K562 (cell line): ENCODE data around the gene GABPB2. TPM values are rescaled to one million over a fixed set of nuclear protein-coding genes. Genes with fewer than 3 reads are reported as not detected.

Source experiments
- CBFA2T2 ChIP-seq: fragments of 450-650 bp; conservative IDR thresholded peaks from 2 replicates; pipeline ENCODE4 v1.6.1; 2017; ENCODE audit warnings: mild to moderate bottlenecking
- CLOCK ChIP-seq: fragments of 250-450 bp; sonication (Bioruptor Pico); IDR thresholded peaks from 2 replicates; pipeline ENCODE4 v1.4.0; 2020; ENCODE audit warnings: mild to moderate bottlenecking, moderate library complexity, borderline replicate concordance
- DIDO1 ChIP-seq: fragments of 450-650 bp; IDR thresholded peaks from 2 replicates; pipeline ENCODE4 v1.6.1; 2016; ENCODE audit warnings: low read depth, missing biosample characterization, missing genetic modification characterization
- ETV1 ChIP-seq: fragments of 450-650 bp; conservative IDR thresholded peaks from 2 replicates; pipeline ENCODE4 v1.6.1; 2016; ENCODE audit warnings: missing genetic modification characterization, control low read depth, low read depth, missing compliant biosample characterization
- GATA2 ChIP-seq: sonication (generic); formaldehyde crosslinking; IDR thresholded peaks from 2 replicates; pipeline ENCODE4 v1.4.0; 2020; ENCODE audit warnings: mild to moderate bottlenecking, missing genetic modification reagents
- HMGN3 ChIP-seq: IDR thresholded peaks from 2 replicates; pipeline ENCODE4 v1.6.1; 2011; ENCODE audit warnings: borderline replicate concordance, low read depth, mild to moderate bottlenecking, mixed read lengths, low read length; ENCODE audit not compliant: insufficient read length; ENCODE audit errors: extremely low read depth
- MAFF ChIP-seq: IDR thresholded peaks from 2 replicates; pipeline ENCODE4 v1.6.1; 2012; ENCODE audit warnings: low read length, improper control_type of control experiment
- MCM5 ChIP-seq: fragments of 450-650 bp; IDR thresholded peaks from 2 replicates; pipeline ENCODE4 v1.6.1; 2016; ENCODE audit warnings: low read depth
- NCOA4 ChIP-seq: fragments of 450-650 bp; IDR thresholded peaks from 2 replicates; pipeline ENCODE4 v1.6.1; 2018; ENCODE audit warnings: mild to moderate bottlenecking; ENCODE audit not compliant: partially characterized antibody
- NFE2 ChIP-seq: IDR thresholded peaks from 2 replicates; pipeline ENCODE4 v1.6.1; 2014; ENCODE audit warnings: antibody characterized with exemption, low read depth
- NFRKB ChIP-seq: fragments of 450-650 bp; IDR thresholded peaks from 2 replicates; pipeline ENCODE4 v1.6.1; 2016; ENCODE audit warnings: low read depth
- NR2C2 ChIP-seq, 2 experiments: fragments of 200-800 bp in 1 of 2; sonication (Bioruptor generic) in 1 of 2; sonication (generic) in 1 of 2; formaldehyde crosslinking in 1 of 2; IDR thresholded peaks; 2 replicates each; pipeline versions ENCODE4 v1.6.1 to v1.8.0; 2016 to 2022; ENCODE audit warnings: mild to moderate bottlenecking in 1 of 2, missing compliant biosample characterization in 1 of 2, missing genetic modification characterization in 1 of 2, missing genetic modification reagents in 1 of 2
- TCF15 ChIP-seq: fragments of 250-450 bp; sonication (Bioruptor Pico); IDR thresholded peaks from 2 replicates; pipeline ENCODE4 v1.8.0; 2022; ENCODE audit warnings: moderate library complexity, mild to moderate bottlenecking, inconsistent platforms
- ZMIZ1 ChIP-seq, 2 experiments: fragments of 150-350 bp in 1 of 2; IDR thresholded peaks; 2 replicates each; pipeline ENCODE4 v1.6.1; 2012 to 2016; ENCODE audit warnings: low read depth in 2 of 2, low read length in 2 of 2, mild to moderate bottlenecking in 1 of 2, moderate library complexity in 1 of 2
- ZNF282 ChIP-seq: sonication (generic); formaldehyde crosslinking; IDR thresholded peaks from 2 replicates; pipeline ENCODE4 v1.8.1; 2023; ENCODE audit warnings: missing genetic modification reagents
- ZNF436 ChIP-seq: fragments of 250-450, 450-650 bp; sonication (Bioruptor Pico); formaldehyde crosslinking; IDR thresholded peaks from 2 replicates; pipeline ENCODE4 v1.7.0; 2020; ENCODE audit warnings: mild to moderate bottlenecking
- ZNF444 ChIP-seq: fragments of 250-450 bp; sonication (Bioruptor Pico); IDR thresholded peaks from 2 replicates; pipeline ENCODE4 v1.4.0; 2020; ENCODE audit warnings: mild to moderate bottlenecking, moderate library complexity
- ZNF586 ChIP-seq: fragments of 450-650 bp; formaldehyde crosslinking; conservative IDR thresholded peaks from 2 replicates; pipeline ENCODE4 v1.4.0; 2020; ENCODE audit warnings: mild to moderate bottlenecking, moderate library complexity
- ZNF778 ChIP-seq: fragments of 450-650 bp; formaldehyde crosslinking; IDR thresholded peaks from 2 replicates; pipeline ENCODE4 v1.4.0; 2020; ENCODE audit warnings: mild to moderate bottlenecking, moderate library complexity
- ZNF830 ChIP-seq: fragments of 250-450 bp; sonication (Bioruptor Pico); IDR thresholded peaks from 2 replicates; pipeline ENCODE4 v1.5.0; 2021; ENCODE audit warnings: mild to moderate bottlenecking
- polyA plus RNA-seq, 8 experiments: library from polyadenylated mRNA; depleted of rRNA in 4 of 8; stranded (reverse) in 5 of 8; unstranded in 3 of 8; fragments of >200 nt; fragmentation: Nextera tagmentation in 2 of 8; fragmentation: Illumina TruSeq in 1 of 8; extraction: Ambion mirVana in 2 of 8; extraction: Trizol in 1 of 8; gene quantifications; 2 replicates each; pipeline versions ENCODE4 v1.2.1 to v1.2.3, GENCODE V29; 2011 to 2014; ENCODE audit warnings: inconsistent platforms in 1 of 8, missing spikeins in 1 of 8
- total RNA-seq, 7 experiments: library from RNA; depleted of rRNA in 6 of 7; stranded (reverse); fragments of >200 nt in 6 of 7; fragmentation: Illumina TruSeq in 2 of 7; extraction: Trizol in 2 of 7; gene quantifications; 2 replicates each; pipeline versions ENCODE4 v1.2.1 to v1.2.3, GENCODE V29; 2011 to 2021; ENCODE audit warnings: low replicate concordance in 1 of 7

The GABPB2 gene
- total and polyA plus RNA-seq, 9 of the 15 experiments (the other 6 are each of a cell fraction or from before 2014, with no cell fraction given): 2.2 to 13.3 (median 6.1) TPM

DNA sequence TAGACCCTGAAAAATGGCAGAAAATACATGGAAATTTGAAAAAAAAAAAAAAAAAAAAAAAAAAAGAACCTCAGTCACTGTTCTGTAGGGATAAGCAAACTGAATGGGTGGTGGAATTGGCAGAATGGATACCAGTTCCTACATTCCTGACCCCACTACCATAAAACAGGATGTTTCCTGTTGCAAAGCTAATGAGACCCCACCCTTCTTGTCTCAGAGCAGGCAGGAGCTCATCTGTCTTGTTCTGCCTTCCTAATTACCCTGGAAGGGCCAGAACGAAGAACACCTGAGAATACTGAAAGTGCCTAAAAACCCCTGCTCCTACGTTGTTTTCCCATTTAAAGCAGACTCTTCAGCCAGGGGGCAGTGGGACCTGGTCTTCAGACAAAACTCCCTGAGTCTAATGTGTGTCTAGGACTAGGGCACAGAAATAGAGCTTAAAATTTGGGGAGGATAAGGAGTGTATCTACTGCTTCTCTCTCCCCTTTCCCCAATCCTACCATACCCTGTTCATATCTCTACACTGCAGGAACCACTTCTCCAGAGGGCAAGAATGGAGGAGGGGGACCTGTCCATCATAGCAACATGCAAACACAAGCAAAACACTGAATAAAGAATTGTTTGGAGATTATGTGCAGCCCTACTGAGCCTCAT, 19.1 kb upstream of the GABPB2 start (continued):
- TF ChIP-seq MAFF (no peak), ZNF830 (CRISPR knock-in tag) (0 out of 2 replicates have a peak, but pooled peaks have one; percentile 33), ZNF778 (CRISPR knock-in tag) (no peak), CLOCK (CRISPR knock-in tag) (no peak), HMGN3 (no peak), DIDO1 (no peak), TCF15 (CRISPR knock-in tag) (no peak), GATA2 (CRISPR knock-in tag) (0 out of 2 replicates have a peak, but pooled peaks have one; percentile 37), ZMIZ1 (IDR thresholded peaks at IDR 0.05; ENCODE audit: low read depth in 2 of 2, low read length in 2 of 2) (peak in 1 of 2 experiments; percentile 56; a peak in 1 of 4 replicates), MCM5 (no peak), NFE2 (no peak), ZNF282 (CRISPR knock-in tag) (no peak), CBFA2T2 (peak; percentile 41; the same call in 1 of the 2 replicates), NFRKB (no peak), NCOA4 (no peak), NR2C2 (CRISPR knock-in tag; IDR thresholded peaks at IDR 0.05) (no peak), NR2C2 (tag; IDR thresholded peaks at IDR 0.05) (no peak), ZNF444 (CRISPR knock-in tag) (no peak), ZNF586 (CRISPR knock-in tag) (no peak), ETV1 (no peak), ZNF436 (CRISPR knock-in tag) (no peak)
